Right cardiac atrium (tissue), 5 donors: ENCODE results near the gene OBP2B. TPM values are rescaled to one million over a fixed set of nuclear protein-coding genes. Genes with fewer than 3 reads are reported as not detected.

ENCODE experiments used
- ATAC-seq, 2 donors: fragments of 200-7000 bp; cut with Tn5 transposase; one replicate each; pipeline versions ENCODE4 v1.8.0 to v1.9.1; 2020; ENCODE audit warnings: moderate library complexity in 2 of 2, mild to moderate bottlenecking in 1 of 2
- DNase-seq, 3 donors: peaks; one replicate each; pipeline ENCODE4 v3.0.0-alpha.2; 2020
- H3K27ac ChIP-seq: one replicate; pipeline ENCODE4 v1.5.1; 2013; ENCODE audit warnings: mild to moderate bottlenecking, low read length, control low read depth, moderate library complexity
- H3K27me3 ChIP-seq: one replicate; pipeline ENCODE4 v1.6.1; 2013; ENCODE audit not compliant: control insufficient read depth, insufficient read depth
- H3K4me1 ChIP-seq: one replicate; pipeline ENCODE4 v1.6.1; 2013; ENCODE audit warnings: low read length; ENCODE audit not compliant: control insufficient read depth, insufficient read depth
- H3K4me3 ChIP-seq: one replicate; pipeline ENCODE4 v1.5.1; 2013; ENCODE audit warnings: low read length, control low read depth
- H3K9me3 ChIP-seq: one replicate; pipeline ENCODE4 v1.6.1; 2013; ENCODE audit warnings: low read length; ENCODE audit not compliant: control insufficient read depth
- WGBS: extraction: QIAGEN DNeasy Blood & Tissue Kit; methylation state at CpG from one replicate; pipeline ENCODE4 v1.1.7; 2013; 5-methylcytosine and 5-hydroxymethylcytosine counted together
- intact Hi-C, 4 donors: fragments of 100-400 bp; cut with DNase I; formaldehyde crosslinking; loops; one replicate each; pipeline versions ENCODE4 v1.11.0 to v1.14.0; 2022 to 2023
- polyA plus RNA-seq: library from polyadenylated mRNA; stranded (reverse); fragments of 200-250 nt; gene quantifications from one replicate; pipeline ENCODE4 v1.2.3, GENCODE V29; 2013
- total RNA-seq, 4 donors: library from RNA; stranded (reverse); fragmentation: NEBNext Ultra II Directional; extraction: Animal tissue kit (Norgen Biotek cat#: 25700); gene quantifications; one replicate each; pipeline ENCODE4 v1.2.1, GENCODE V29; 2021
- donor health status: healthy with polysubstance abuse.
- donor health status: DM: no; HTN: yes; CAD: no.
- donor health status: DM: no; HTN: no; CAD: no.
- donor health status: DM: no; HTN: yes; CAD: no; lungs with severe emphysema.
- donor health status: DM: yes; HTN: yes; CAD: no.

OBP2B gene
- total and polyA plus RNA-seq, 5 donors, result not detected

- ATAC-seq (no peak), DNase-seq (no peak)
- peaks cover 1% of the 10 kb centered on the region for H3K9me3 ChIP-seq
- H3K27ac ChIP-seq, result no peak overlapping the region
- no peak overlapping the region for H3K4me3 ChIP-seq
- intact Hi-C loops, result no loop called here
- no peaks in the 10 kb centered on the region for H3K27me3 ChIP-seq
- H3K4me1 ChIP-seq, result no peaks in the 10 kb centered on the region
These were observed 14.0 kb downstream of the OBP2B start for GRCh38 chr9:133195029-133195428.

GRCh38 chr9:133194597-133194996 lies 14.5 kb downstream of the OBP2B start:
- H3K4me1 ChIP-seq, result no peaks in the 10 kb centered on the region
- WGBS, result 82% methylated on average over 4 of the region's 4 CpGs
- ATAC-seq (no peak), DNase-seq (no peak)
- H3K9me3 ChIP-seq, result peaks cover 1% of the 10 kb centered on the region
- no peak overlapping the region for H3K4me3 ChIP-seq
- no peaks in the 10 kb centered on the region for H3K27me3 ChIP-seq
- intact Hi-C loops, result loop anchor here in 1 of 4 donors (5.0 kb wide), 1 partner anchor 133 kb away; no protein-coding TSS in a partner anchor
- H3K27ac ChIP-seq, result no peak overlapping the region

DNA sequence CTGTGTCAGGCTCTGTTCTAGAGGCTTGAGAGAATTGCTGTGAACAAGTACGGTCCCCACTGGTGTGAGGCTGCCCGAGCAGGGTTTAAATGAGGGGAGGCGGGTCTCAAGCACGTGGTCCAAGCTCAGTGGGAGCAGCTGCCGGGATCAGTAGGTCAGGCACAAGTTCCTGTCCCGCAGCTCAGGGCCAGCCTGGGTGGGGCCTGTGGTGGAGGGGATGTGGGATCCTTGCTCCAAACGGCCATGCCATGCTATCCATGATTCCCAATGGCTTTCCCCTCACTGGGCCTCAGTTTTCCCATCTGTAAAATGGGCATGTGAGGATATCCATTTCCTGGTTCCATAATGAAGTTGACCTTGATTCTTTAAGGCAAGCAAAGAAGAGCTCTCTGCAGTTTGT lies 17.1 kb downstream of the OBP2B start:
- ATAC-seq, result no peak
- H3K4me3 ChIP-seq, result no peak overlapping the region
- peaks cover 1% of the 10 kb centered on the region for H3K9me3 ChIP-seq
- no peak overlapping the region for H3K27ac ChIP-seq
- no peaks in the 10 kb centered on the region for H3K27me3 ChIP-seq
- intact Hi-C loops, result loop anchor here in 1 of 4 donors (5.0 kb wide), 1 partner anchor 135 kb away; no protein-coding TSS in a partner anchor
- H3K4me1 ChIP-seq, result no peaks in the 10 kb centered on the region
- no peak for DNase-seq
- WGBS, result 46% methylated on average over 7 of the region's 7 CpGs

GRCh38 chr9:133189826-133190225 lies 19.2 kb downstream of the OBP2B start:
- Histone ChIP-seq H3K27ac (no peak overlapping the region), H3K4me3 (no peak overlapping the region), H3K9me3 (no peaks in the 10 kb centered on the region), H3K27me3 (no peaks in the 10 kb centered on the region), H3K4me1 (no peaks in the 10 kb centered on the region)
- 87% methylated on average over 8 of the region's 8 CpGs for WGBS
- ATAC-seq (no peak), DNase-seq (no peak)
- intact Hi-C loops, result loop anchor here (5.0 to 10.0 kb wide), 5 partner anchors 135 to 297 kb away; no protein-coding TSS in a partner anchor

GRCh38 chr9:133188843-133189180 lies 20.2 kb downstream of the OBP2B start:
- H3K27me3 ChIP-seq, result no peaks in the 10 kb centered on the region
- no peaks in the 10 kb centered on the region for H3K9me3 ChIP-seq
- intact Hi-C loops, result loop anchor here (5.0 to 10.0 kb wide), 5 partner anchors 136 to 298 kb away; no protein-coding TSS in a partner anchor
- ATAC-seq (no peak), DNase-seq (no peak)
- no peak overlapping the region for H3K4me3 ChIP-seq
- 81% methylated on average over 7 of the region's 7 CpGs for WGBS
- no peaks in the 10 kb centered on the region for H3K4me1 ChIP-seq
- H3K27ac ChIP-seq, result no peak overlapping the region

GRCh38 chr9:133188006-133188842 lies 20.8 kb downstream of the OBP2B start:
- intact Hi-C loops, result loop anchor here (5.0 to 10.0 kb wide), 5 partner anchors 137 to 299 kb away; no protein-coding TSS in a partner anchor
- H3K4me1 ChIP-seq, result no peaks in the 10 kb centered on the region
- DNase-seq (no peak), ATAC-seq (no peak)
- H3K4me3 ChIP-seq, result no peak overlapping the region
- H3K27ac ChIP-seq, result no peak overlapping the region
- H3K27me3 ChIP-seq, result no peaks in the 10 kb centered on the region
- no peaks in the 10 kb centered on the region for H3K9me3 ChIP-seq
- WGBS, result 49% methylated on average over 21 of the region's 21 CpGs

DNA sequence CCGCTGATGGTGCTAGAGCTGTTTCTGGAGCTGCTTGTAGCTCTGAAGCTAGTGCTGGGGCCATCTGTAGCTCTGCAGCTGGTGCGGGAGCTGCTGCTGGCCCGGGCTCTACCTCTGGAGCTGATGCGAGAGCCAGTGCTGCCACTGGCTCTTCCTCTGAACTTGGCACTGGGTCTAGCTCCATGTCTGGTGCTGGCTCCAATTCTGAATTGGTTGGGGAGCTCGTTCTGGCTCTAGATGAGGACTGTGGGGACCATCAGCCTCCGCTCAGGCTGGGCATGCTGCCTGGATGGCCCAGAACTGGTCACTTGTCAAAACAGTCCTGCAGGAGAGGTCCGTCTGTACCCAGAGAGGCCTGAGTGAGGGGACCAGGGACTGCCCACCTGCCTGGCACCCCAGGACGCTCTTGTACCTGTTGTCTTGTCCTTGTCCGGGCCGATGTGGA lies 21.5 kb downstream of the OBP2B start:
- intact Hi-C loops, result loop anchor here (5.0 to 10.0 kb wide), 5 partner anchors 137 to 300 kb away; no protein-coding TSS in a partner anchor
- no peaks in the 10 kb centered on the region for H3K9me3 ChIP-seq
- no peaks in the 10 kb centered on the region for H3K4me1 ChIP-seq
- no peaks in the 10 kb centered on the region for H3K27me3 ChIP-seq
- WGBS, result 82% methylated on average over 10 of the region's 10 CpGs
- ATAC-seq (no peak), DNase-seq (peak in 1 of 3 donors; percentile 27)
- no peak overlapping the region for H3K27ac ChIP-seq
- no peak overlapping the region for H3K4me3 ChIP-seq

DNA sequence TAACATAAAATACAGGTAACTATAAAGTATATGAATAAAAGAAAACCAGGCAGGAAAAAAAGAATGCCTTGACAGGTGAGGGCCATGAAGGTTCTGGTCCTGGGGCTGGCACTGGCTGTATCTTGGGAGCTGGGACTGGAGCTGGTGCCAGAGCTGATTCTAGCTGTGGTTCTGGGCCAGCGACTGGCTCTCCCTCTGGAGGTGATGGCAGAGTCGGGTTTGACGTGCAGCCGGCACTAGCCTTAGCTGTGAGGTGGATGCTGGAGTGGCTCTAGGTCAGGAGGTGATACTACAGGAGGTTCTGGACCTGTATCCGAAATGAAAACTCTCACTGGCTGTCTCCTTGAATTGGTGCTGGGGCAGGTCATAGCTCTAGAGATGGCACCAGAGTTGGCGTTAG lies 22.3 kb downstream of the OBP2B start:
- ATAC-seq (no peak), DNase-seq (peak in 1 of 3 donors; percentile 33)
- 87% methylated on average over 6 of the region's 6 CpGs for WGBS
- Histone ChIP-seq H3K27ac (no peak overlapping the region), H3K9me3 (no peaks in the 10 kb centered on the region), H3K4me3 (no peak overlapping the region), H3K27me3 (no peaks in the 10 kb centered on the region), H3K4me1 (no peaks in the 10 kb centered on the region)
- intact Hi-C loops, result loop anchor here (5.0 to 10.0 kb wide), 5 partner anchors 138 to 301 kb away; no protein-coding TSS in a partner anchor

- DNase-seq (no peak), ATAC-seq (peak; percentile 75 to 82)
- 9% methylated on average over 7 of the region's 8 CpGs for WGBS
- H3K4me1 ChIP-seq, result no peaks in the 10 kb centered on the region
- intact Hi-C loops, result loop anchor here (5.0 to 10.0 kb wide), 5 partner anchors 140 to 302 kb away; no protein-coding TSS in a partner anchor
- H3K27ac ChIP-seq, result no peak overlapping the region
- no peaks in the 10 kb centered on the region for H3K27me3 ChIP-seq
- H3K9me3 ChIP-seq, result no peaks in the 10 kb centered on the region
- no peak overlapping the region for H3K4me3 ChIP-seq
These were observed 24.1 kb downstream of the OBP2B start for GRCh38 chr9:133184971-133185370.

- DNase-seq (no peak), ATAC-seq (no peak)
- no peaks in the 10 kb centered on the region for H3K27me3 ChIP-seq
- no peaks in the 10 kb centered on the region for H3K4me1 ChIP-seq
- no peaks in the 10 kb centered on the region for H3K9me3 ChIP-seq
- WGBS, result 89% methylated on average over 5 of the region's 5 CpGs
- intact Hi-C loops, result loop anchor here in 2 of 4 donors (10.0 kb wide), 2 partner anchors 143 to 303 kb away; no protein-coding TSS in a partner anchor
- H3K4me3 ChIP-seq, result no peak overlapping the region
- H3K27ac ChIP-seq, result no peak overlapping the region
These were observed 26.9 kb downstream of the OBP2B start for GRCh38 chr9:133182151-133182550.

DNA sequence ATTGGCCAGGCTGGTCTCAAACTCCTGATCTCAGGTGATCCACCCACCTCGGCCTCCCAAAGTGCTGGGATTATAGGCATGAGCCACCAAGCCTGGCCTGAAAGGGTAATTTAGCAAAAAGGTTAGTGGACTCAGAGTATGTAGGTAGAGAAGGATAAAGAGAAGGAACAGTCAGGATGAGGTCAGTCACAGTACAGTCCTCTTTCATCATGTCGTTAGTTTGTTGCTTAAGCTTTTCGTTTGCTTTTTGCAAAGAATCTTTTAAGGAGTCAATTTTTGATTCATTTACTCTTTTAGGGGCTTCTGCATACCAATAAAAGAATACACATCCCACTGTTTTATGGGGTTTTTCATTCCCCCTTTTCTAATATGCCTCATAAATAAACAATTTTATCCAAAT lies 27.5 kb downstream of the OBP2B start:
- no peaks in the 10 kb centered on the region for H3K27me3 ChIP-seq
- WGBS, result 79% methylated on average over 3 of the region's 3 CpGs

More for the DNA sequence above, 27.5 kb downstream of the OBP2B start:
- Histone ChIP-seq H3K27ac (no peak overlapping the region), H3K4me1 (no peaks in the 10 kb centered on the region), H3K4me3 (no peak overlapping the region), H3K9me3 (no peaks in the 10 kb centered on the region)
- no peak for ATAC-seq
- intact Hi-C loops, result loop anchor here in 2 of 4 donors (10.0 kb wide), 2 partner anchors 143 to 303 kb away; no protein-coding TSS in a partner anchor
- DNase-seq, result no peak
